Tibial nerve (tissue), 4 donors: ENCODE results near the gene TARM1. TPM values are rescaled to one million over a fixed set of nuclear protein-coding genes. Genes with fewer than 3 reads are reported as not detected.

Experiments used
- DNase-seq, 2 donors: peaks; one replicate each; pipeline ENCODE4 v3.0.0-alpha.2; 2019; ENCODE audit warnings: low spot score in 2 of 2
- H3K27ac ChIP-seq, 4 donors: fragments of 200-600 bp; sonication (generic) in 3 of 4; one replicate each; pipeline ENCODE4 v1.5.1; 2017 to 2019; ENCODE audit warnings: mild to moderate bottlenecking in 1 of 4
- H3K27me3 ChIP-seq, 2 donors: fragments of 200-600 bp; sonication (generic) in 1 of 2; one replicate each; pipeline versions ENCODE4 v1.5.1 to v1.6.0; 2017 to 2019
- H3K36me3 ChIP-seq, 3 donors: fragments of 200-600 bp; sonication (generic); one replicate each; pipeline ENCODE4 v1.5.1; 2018 to 2019
- H3K4me1 ChIP-seq, 4 donors: fragments of 200-600 bp; sonication (generic) in 3 of 4; one replicate each; pipeline ENCODE4 v1.5.1; 2017 to 2019
- H3K4me3 ChIP-seq, 4 donors: fragments of 200-600 bp; sonication (generic) in 3 of 4; one replicate each; pipeline ENCODE4 v1.5.1; 2017 to 2019; ENCODE audit warnings: mild to moderate bottlenecking in 1 of 4, moderate library complexity in 1 of 4
- H3K9me3 ChIP-seq, 4 donors: fragments of 200-600 bp; sonication (generic) in 3 of 4; one replicate each; pipeline ENCODE4 v1.5.1; 2017 to 2019
- EP300 ChIP-seq, 2 donors: sonication (generic); formaldehyde crosslinking; IDR thresholded peaks; one replicate each; pipeline ENCODE4 v1.6.1; 2017; ENCODE audit warnings: antibody characterized with exemption in 2 of 2, mild to moderate bottlenecking in 1 of 2
- POLR2A ChIP-seq, 2 donors: fragments of 450-650 bp; IDR thresholded peaks; one replicate each; pipeline ENCODE4 v1.6.1; 2017; ENCODE audit warnings: antibody characterized with exemption in 2 of 2, mild to moderate bottlenecking in 2 of 2, moderate library complexity in 2 of 2
- WGBS, 2 donors: methylation state at CpG; one replicate each; pipeline ENCODE4 v1.1.5; 2018; 5-methylcytosine and 5-hydroxymethylcytosine counted together
- total RNA-seq, 4 donors: library from RNA; depleted of rRNA; stranded (reverse); fragments of >200 nt; gene quantifications; one replicate each; pipeline ENCODE4 v1.1.0, GENCODE V29; 2016
- TF ChIP-seq, protein P1 (sequence below), 5 experiments: fragments of 200-600 bp in 3 of 5; fragments of 450-650 bp in 2 of 5; sonication (generic) in 3 of 5; IDR thresholded peaks; one replicate each; pipeline ENCODE4 v1.5.1; 2016 to 2019; ENCODE audit warnings: antibody characterized with exemption in 5 of 5, mild to moderate bottlenecking in 3 of 5, moderate library complexity in 2 of 5

The TARM1 gene
- total RNA-seq, 4 donors from 2014 or later: not detected

DNA sequence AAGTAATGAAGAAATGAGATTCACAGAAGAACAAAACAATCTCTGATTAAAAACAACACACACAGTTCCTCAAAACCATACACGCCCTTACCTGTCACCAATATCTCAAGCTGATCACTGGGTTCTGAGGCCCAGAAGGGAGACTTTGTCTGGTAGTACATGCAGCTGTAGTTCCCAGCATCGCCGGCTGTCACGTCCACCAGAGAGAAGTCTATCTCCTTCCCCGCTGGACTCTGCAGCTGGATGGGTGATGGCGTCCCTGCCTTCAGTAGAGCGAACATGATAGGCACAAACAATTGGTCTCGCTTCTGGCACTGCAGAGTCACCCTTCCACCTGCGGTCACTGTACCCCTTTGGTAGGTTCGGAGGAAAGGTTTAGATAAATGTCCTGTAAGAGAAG, 7.3 kb downstream of the TARM1 start:
- Histone ChIP-seq H3K4me3 (no peak overlapping the region), H3K27me3 (no peaks in the 10 kb centered on the region), H3K9me3 (peaks cover 0 to 41% (median 3%) of the 10 kb centered on the region in 4 donors), H3K36me3 (no peaks in the 10 kb centered on the region), H3K4me1 (no peaks in the 10 kb centered on the region), H3K27ac (no peak overlapping the region)
- TF ChIP-seq POLR2A (IDR thresholded peaks at IDR 0.05) (no peak), EP300 (IDR thresholded peaks at IDR 0.05) (no peak)
- TF ChIP-seq, protein P1, sequence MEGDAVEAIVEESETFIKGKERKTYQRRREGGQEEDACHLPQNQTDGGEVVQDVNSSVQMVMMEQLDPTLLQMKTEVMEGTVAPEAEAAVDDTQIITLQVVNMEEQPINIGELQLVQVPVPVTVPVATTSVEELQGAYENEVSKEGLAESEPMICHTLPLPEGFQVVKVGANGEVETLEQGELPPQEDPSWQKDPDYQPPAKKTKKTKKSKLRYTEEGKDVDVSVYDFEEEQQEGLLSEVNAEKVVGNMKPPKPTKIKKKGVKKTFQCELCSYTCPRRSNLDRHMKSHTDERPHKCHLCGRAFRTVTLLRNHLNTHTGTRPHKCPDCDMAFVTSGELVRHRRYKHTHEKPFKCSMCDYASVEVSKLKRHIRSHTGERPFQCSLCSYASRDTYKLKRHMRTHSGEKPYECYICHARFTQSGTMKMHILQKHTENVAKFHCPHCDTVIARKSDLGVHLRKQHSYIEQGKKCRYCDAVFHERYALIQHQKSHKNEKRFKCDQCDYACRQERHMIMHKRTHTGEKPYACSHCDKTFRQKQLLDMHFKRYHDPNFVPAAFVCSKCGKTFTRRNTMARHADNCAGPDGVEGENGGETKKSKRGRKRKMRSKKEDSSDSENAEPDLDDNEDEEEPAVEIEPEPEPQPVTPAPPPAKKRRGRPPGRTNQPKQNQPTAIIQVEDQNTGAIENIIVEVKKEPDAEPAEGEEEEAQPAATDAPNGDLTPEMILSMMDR (IDR thresholded peaks at IDR 0.05): no peak
- DNase-seq: no peak
- WGBS, 2 donors: 75 to 83% methylated on average over 10 of the region's 10 CpGs

DNA sequence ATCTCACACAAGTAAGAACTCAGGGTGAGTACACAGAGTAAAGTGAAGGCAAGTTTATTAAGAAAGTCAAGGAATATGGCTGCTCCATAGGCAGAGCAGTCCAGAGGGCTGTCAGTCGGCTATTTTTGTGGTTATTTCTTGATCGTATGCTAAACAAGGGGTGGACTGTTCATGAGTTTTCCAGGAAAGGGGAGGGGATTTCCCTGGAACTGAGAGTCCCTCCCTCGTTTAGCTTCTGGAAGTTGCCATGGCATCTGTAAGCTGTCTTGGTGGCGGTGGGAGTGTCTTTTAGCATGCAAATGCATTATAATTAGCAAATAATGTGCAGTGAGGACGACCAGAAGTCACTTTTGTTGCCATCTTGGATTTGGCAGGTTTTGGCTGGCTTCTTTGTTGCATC, 11.7 kb downstream of the TARM1 start:
- H3K4me3 ChIP-seq: no peak overlapping the region
- no peaks in the 10 kb centered on the region for H3K36me3 ChIP-seq
- WGBS, 2 donors: 56 to 62% methylated on average over 5 of the region's 5 CpGs
- H3K4me1 ChIP-seq: no peaks in the 10 kb centered on the region
- H3K27ac ChIP-seq: no peak overlapping the region
- peaks cover 0 to 51% (median 3%) of the 10 kb centered on the region in 4 donors for H3K9me3 ChIP-seq
- DNase-seq: no peak
- TF ChIP-seq EP300 (IDR thresholded peaks at IDR 0.05) (no peak), POLR2A (IDR thresholded peaks at IDR 0.05) (no peak)
- TF ChIP-seq, protein P1 (IDR thresholded peaks at IDR 0.05): no peak
- no peaks in the 10 kb centered on the region for H3K27me3 ChIP-seq

DNA sequence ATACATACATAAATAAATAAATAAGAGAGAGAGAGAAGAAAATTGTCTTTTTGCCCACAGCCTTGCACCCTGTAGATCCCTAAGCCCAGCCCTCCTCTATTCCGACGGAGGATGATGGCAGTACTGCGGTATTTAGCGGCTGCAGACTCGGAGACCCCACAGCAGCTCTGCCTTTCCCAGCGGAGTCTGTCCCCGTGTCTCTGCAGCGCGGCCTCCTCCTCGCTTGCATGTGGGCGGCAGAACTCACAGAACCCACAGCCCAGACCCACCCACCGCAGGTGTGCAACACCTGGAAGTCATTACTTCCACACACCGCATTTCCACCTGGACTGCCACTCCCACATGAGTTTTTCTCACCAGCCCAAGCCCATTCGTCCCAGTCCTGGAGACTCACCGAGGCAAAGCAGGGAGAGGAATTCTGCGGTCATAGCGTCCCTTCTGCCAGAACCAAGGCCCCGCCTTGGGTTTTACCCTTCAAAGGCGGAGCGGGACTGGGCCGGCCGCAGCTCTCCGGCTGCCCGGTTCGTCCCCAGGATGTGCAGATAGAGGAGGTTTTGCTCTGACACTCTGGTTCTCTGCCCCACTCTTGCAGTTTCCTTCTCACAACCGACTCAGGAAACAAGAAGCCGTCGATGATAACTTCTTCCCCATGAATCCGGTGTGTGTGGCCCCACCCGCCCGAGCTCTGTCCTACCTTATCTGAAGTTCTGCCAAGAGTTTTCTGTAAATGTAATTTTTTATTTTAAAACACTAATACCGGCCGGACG, 17.6 kb downstream of the TARM1 start, which contains the start of gene VSTM1:
TSS of gene VSTM1 (minus strand) at position 548 of the 767 bp plus-strand sequence. CDS start at position 428, 120 bp downstream.
- no peak within 1 kb of the TSS for H3K4me3 ChIP-seq
- H3K27me3 ChIP-seq: no peaks in the 10 kb centered on the region
- DNase-seq: no peak
- H3K27ac ChIP-seq: no peak within 1 kb of the TSS
- H3K4me1 ChIP-seq: no peaks in the 10 kb centered on the region
- H3K9me3 ChIP-seq: peaks cover 0 to 21% (median 0%) of the 10 kb centered on the region in 4 donors
- no peaks in the 10 kb centered on the region for H3K36me3 ChIP-seq
- WGBS, 2 donors: 75 to 76% methylated on average over 32 to 34 of the region's 34 CpGs
- no peak for TF ChIP-seq POLR2A (IDR thresholded peaks at IDR 0.05)
- TF ChIP-seq EP300 (IDR thresholded peaks at IDR 0.05): no peak
- TF ChIP-seq, protein P1 (IDR thresholded peaks at IDR 0.05): no peak

DNA sequence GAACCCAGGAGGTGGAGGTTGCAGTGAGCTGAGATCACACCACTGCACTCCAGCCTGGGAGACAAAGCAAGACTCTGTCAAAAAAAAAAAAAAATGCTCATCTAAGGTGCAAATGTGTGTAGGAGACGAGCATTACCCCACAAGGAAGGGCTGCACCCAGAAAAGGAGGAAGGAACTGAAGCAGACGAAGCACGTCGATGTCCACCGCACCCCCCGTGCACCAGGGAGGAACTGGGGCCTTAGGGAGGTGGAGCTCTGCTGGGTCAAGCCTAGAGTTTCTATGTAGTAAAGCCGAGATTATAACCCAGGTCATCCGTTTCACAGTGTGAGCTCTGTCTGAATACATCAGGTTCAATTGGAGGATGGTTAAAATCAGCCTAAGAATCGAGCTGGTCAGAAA, 18.5 kb downstream of the TARM1 start:
- peaks cover 0 to 21% (median 0%) of the 10 kb centered on the region in 4 donors for H3K9me3 ChIP-seq
- H3K27ac ChIP-seq: no peak overlapping the region
- DNase-seq: no peak
- no peaks in the 10 kb centered on the region for H3K27me3 ChIP-seq
- 64 to 70% methylated on average over 9 of the region's 9 CpGs for WGBS, 2 donors
- no peak for TF ChIP-seq EP300 (IDR thresholded peaks at IDR 0.05)
- no peak for TF ChIP-seq POLR2A (IDR thresholded peaks at IDR 0.05)
- TF ChIP-seq, protein P1 (IDR thresholded peaks at IDR 0.05): no peak
- H3K4me3 ChIP-seq: no peak overlapping the region
- H3K4me1 ChIP-seq: no peaks in the 10 kb centered on the region
- H3K36me3 ChIP-seq: no peaks in the 10 kb centered on the region

DNA sequence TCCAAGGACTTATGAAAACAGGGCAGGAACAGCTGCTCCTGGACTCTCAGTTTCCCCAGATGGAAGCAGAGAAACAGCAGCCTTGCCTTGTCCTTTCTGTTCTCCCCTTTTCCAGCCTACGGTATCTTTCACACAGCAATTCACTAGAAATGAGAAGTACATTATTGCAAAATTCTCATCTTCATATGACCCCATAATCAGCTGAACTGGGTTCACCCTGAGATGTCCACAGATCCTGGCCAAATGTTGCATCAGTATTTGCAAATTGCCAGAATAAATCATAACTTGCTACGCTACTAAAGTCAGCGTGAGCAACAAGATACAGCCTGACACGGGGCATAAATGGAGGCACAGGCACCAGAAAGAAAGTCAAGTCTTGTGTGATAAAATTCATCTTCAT, 33.5 kb downstream of the TARM1 start:
- no peaks in the 10 kb centered on the region for H3K4me1 ChIP-seq
- 72 to 81% methylated on average over 4 of the region's 4 CpGs for WGBS, 2 donors
- H3K27ac ChIP-seq: no peak overlapping the region
- DNase-seq: no peak
- no peaks in the 10 kb centered on the region for H3K36me3 ChIP-seq
- no peaks in the 10 kb centered on the region for H3K27me3 ChIP-seq
- TF ChIP-seq POLR2A (IDR thresholded peaks at IDR 0.05) (no peak), EP300 (IDR thresholded peaks at IDR 0.05) (no peak)
- TF ChIP-seq, protein P1 (IDR thresholded peaks at IDR 0.05): no peak
- peaks cover 0 to 19% (median 0%) of the 10 kb centered on the region in 4 donors for H3K9me3 ChIP-seq
- no peak overlapping the region for H3K4me3 ChIP-seq
